Thoracic aorta (tissue), 2 donors: ENCODE data around the gene POU2F2. TPM values are rescaled to one million over a fixed set of nuclear protein-coding genes. Genes with fewer than 3 reads are reported as not detected.

Experiments
- ATAC-seq: fragments of 150-250 bp; one replicate; pipeline ENCODE4 v1.8.0; 2017; ENCODE audit warnings: low read depth; ENCODE audit not compliant: insufficient number of reproducible peaks, low FRiP score
- DNase-seq: peaks from one replicate; pipeline ENCODE4 v3.0.0-alpha.2; 2020; ENCODE audit warnings: low spot score
- H3K27ac ChIP-seq, 2 donors: fragments of 200-600 bp; sonication (generic); 1 replicate in 1 of 2; 2 replicates in 1 of 2; pipeline ENCODE4 v1.5.1; 2016; ENCODE audit warnings: mild to moderate bottlenecking in 2 of 2, moderate library complexity in 2 of 2
- H3K27me3 ChIP-seq: fragments of 200-600 bp; sonication (generic); replicated peaks from 2 replicates; pipeline ENCODE4 v1.6.0; 2016; ENCODE audit warnings: mild to moderate bottlenecking; ENCODE audit not compliant: insufficient read depth
- H3K36me3 ChIP-seq: fragments of 200-600 bp; sonication (generic); one replicate; pipeline ENCODE4 v1.5.1; 2016
- H3K4me1 ChIP-seq, 2 donors: fragments of 200-600 bp; sonication (generic); 1 replicate in 1 of 2; 2 replicates in 1 of 2; pipeline versions ENCODE4 v1.5.1 to v1.6.0; 2016; ENCODE audit warnings: low read depth in 2 of 2, mild to moderate bottlenecking in 1 of 2; ENCODE audit not compliant: control insufficient read depth in 1 of 2
- H3K4me3 ChIP-seq: fragments of 200-600 bp; sonication (generic); 2 replicates; pipeline ENCODE4 v1.5.1; 2016; ENCODE audit warnings: mild to moderate bottlenecking
- H3K9me3 ChIP-seq: fragments of 200-600 bp; sonication (generic); 2 replicates; pipeline ENCODE4 v1.5.1; 2016
- total RNA-seq, 2 donors: library from RNA; depleted of rRNA; stranded (reverse); fragments of >200 nt; gene quantifications; one replicate each; pipeline versions ENCODE4 v1.1.0 to v1.2.3, GENCODE V29; 2016
- TF ChIP-seq, protein P1 (sequence below): fragments of 200-600 bp; sonication (generic); IDR thresholded peaks from one replicate; pipeline ENCODE4 v1.5.1; 2019; ENCODE audit warnings: antibody characterized with exemption

Gene POU2F2
- total RNA-seq, 2 donors from 2014 or later, result 0.85 to 5.8 TPM

DNA sequence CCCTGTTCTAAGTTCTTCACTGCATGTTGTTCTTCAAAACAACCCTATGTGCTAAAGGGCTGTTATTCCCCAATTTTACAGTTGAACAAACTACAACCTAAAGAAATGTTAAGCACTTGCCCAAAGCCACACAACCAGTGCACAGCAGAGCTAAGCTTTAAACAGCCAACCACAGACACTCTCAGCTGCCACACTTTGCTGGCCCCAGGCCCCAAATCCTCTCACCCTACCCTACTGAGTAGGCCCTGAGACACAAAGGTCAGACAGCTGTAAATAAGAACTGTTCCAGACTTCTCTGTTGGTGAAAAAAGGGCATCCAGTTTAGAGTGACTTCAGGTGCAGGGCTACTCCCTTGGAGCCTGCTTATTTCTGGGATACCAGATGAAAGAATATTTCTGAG, 92.2 kb downstream of the POU2F2 start:
- no peak overlapping the region for H3K4me3 ChIP-seq
- no peak overlapping the region for H3K27ac ChIP-seq
- DNase-seq, result no peak
- ATAC-seq, result no peak
- no peaks in the 10 kb centered on the region for H3K4me1 ChIP-seq
- H3K27me3 ChIP-seq, result no peaks in the 10 kb centered on the region
- TF ChIP-seq, protein P1, sequence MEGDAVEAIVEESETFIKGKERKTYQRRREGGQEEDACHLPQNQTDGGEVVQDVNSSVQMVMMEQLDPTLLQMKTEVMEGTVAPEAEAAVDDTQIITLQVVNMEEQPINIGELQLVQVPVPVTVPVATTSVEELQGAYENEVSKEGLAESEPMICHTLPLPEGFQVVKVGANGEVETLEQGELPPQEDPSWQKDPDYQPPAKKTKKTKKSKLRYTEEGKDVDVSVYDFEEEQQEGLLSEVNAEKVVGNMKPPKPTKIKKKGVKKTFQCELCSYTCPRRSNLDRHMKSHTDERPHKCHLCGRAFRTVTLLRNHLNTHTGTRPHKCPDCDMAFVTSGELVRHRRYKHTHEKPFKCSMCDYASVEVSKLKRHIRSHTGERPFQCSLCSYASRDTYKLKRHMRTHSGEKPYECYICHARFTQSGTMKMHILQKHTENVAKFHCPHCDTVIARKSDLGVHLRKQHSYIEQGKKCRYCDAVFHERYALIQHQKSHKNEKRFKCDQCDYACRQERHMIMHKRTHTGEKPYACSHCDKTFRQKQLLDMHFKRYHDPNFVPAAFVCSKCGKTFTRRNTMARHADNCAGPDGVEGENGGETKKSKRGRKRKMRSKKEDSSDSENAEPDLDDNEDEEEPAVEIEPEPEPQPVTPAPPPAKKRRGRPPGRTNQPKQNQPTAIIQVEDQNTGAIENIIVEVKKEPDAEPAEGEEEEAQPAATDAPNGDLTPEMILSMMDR, result no peak
- peaks cover 23% of the 10 kb centered on the region for H3K36me3 ChIP-seq
- no peaks in the 10 kb centered on the region for H3K9me3 ChIP-seq

DNA sequence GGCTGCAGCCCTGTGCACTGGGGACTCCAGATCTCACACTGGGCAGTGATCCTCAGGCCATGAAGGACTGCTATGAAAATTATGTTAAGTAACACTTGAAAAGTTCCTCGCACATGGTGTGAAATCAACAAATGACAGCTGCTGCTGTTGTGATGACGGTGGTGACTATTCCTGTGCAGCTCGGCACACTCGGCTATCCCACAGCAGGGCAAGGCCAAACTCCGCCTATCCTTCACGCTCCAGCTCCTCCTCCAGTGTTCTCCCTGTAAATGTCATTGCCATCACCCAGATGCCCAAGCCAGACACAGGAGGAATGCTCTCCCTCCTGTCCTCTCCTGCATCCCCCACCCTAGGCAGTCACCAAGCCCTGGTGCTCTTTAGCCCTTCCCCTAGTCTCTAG, 93.6 kb downstream of the POU2F2 start:
- H3K36me3 ChIP-seq, result peaks cover 20% of the 10 kb centered on the region
- ATAC-seq, result no peak
- no peaks in the 10 kb centered on the region for H3K9me3 ChIP-seq
- no peak overlapping the region for H3K4me3 ChIP-seq
- H3K27ac ChIP-seq, result no peak overlapping the region
- no peaks in the 10 kb centered on the region for H3K27me3 ChIP-seq
- TF ChIP-seq, protein P1, result no peak
- no peaks in the 10 kb centered on the region for H3K4me1 ChIP-seq
- DNase-seq, result no peak

DNA sequence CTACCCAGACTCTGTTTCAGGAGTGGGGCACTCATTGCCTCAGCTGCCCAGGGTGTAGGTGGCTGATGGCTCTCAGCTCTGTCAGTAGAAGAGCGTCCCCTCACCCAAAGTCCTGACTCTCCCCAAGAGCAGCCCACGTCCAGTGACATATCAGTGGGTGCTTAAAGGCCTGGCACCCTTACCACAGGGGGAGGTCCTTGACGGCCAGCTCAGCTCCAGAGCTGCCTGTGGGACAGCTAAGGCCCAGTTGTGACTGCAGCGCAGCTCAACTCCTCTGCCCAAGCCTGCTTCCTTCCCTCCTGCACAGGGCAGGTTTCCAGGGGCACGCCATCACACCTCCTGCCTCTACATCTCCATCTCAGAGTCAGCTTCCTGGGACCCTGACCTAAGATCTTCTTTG, 94.6 kb downstream of the POU2F2 start:
- Histone ChIP-seq H3K36me3 (peaks cover 18% of the 10 kb centered on the region), H3K4me3 (no peak overlapping the region), H3K4me1 (no peaks in the 10 kb centered on the region), H3K27me3 (no peaks in the 10 kb centered on the region), H3K9me3 (no peaks in the 10 kb centered on the region), H3K27ac (no peak overlapping the region)
- TF ChIP-seq, protein P1, result no peak
- DNase-seq, result no peak
- no peak for ATAC-seq

Other genes with a start within 250 kb of the POU2F2 start
- gene ARHGEF1, start 249.3 kb downstream of the POU2F2 start, total RNA-seq, result 100 to 1,000 TPM in 1 of 2 donors, 10 to 100 TPM in 1; 75.3 to 104 TPM
- under 1 TPM; 0.28 to 0.41 TPM for gene ERFL, start 204.0 kb downstream of the POU2F2 start, total RNA-seq
- gene RABAC1, start 173.1 kb downstream of the POU2F2 start, total RNA-seq, result 100 to 1,000 TPM; 130 to 332 TPM
- gene ATP1A3, start 138.2 kb downstream of the POU2F2 start, total RNA-seq, result under 1 TPM in 1 of 2 donors, not detected in 1; 0.14 TPM
- gene GRIK5, start 62.2 kb downstream of the POU2F2 start, total RNA-seq, result 10 to 100 TPM; 22.3 to 24.8 TPM
- 10 to 100 TPM; 20.4 to 24.2 TPM for gene ZNF574, start 56.3 kb downstream of the POU2F2 start, total RNA-seq
- 10 to 100 TPM; 21.7 to 33.2 TPM for gene DEDD2, start 85.2 kb upstream of the POU2F2 start, total RNA-seq
- 10 to 100 TPM in 1 of 2 donors, 1 to 10 TPM in 1; 7.9 to 10.3 TPM for gene ZNF526, start 87.9 kb upstream of the POU2F2 start, total RNA-seq
- gene GSK3A, start 110.2 kb upstream of the POU2F2 start, total RNA-seq, result 10 to 100 TPM; 23.7 to 26.9 TPM
- 10 to 100 TPM; 46.6 to 49.8 TPM for gene ERF, start 122.7 kb upstream of the POU2F2 start, total RNA-seq
- 100 to 1,000 TPM in 1 of 2 donors, 10 to 100 TPM in 1; 57.1 to 112 TPM for gene CIC, start 136.8 kb upstream of the POU2F2 start, total RNA-seq
- not detected for gene PRR19, start 169.7 kb upstream of the POU2F2 start, total RNA-seq
- gene PAFAH1B3, start 170.2 kb upstream of the POU2F2 start, total RNA-seq, result 1 to 10 TPM in 1 of 2 donors, not detected in 1; 1.8 TPM
- not detected for gene TMEM145, start 180.9 kb upstream of the POU2F2 start, total RNA-seq
- gene MEGF8, start 193.2 kb upstream of the POU2F2 start, total RNA-seq, result 10 to 100 TPM; 19.5 to 24.4 TPM